Activated CD8-positive, alpha-beta T cell treated with anti-CD3 and anti-CD28 coated beads for 36 hours (primary cell): Measurements from ENCODE around the gene NUDT19. TPM values are rescaled to one million over a fixed set of nuclear protein-coding genes. Genes with fewer than 3 reads are reported as not detected.

Source experiments
- ATAC-seq: fragments of 200-7000 bp; cut with Tn5 transposase; one replicate; pipeline ENCODE4 v1.10.0; 2021; ENCODE audit warnings: mild to moderate bottlenecking, moderate library complexity
- CTCF ChIA-PET: fragments of 350-600 bp; sonication (Branson Sonifier 250); formaldehyde crosslinking; loops from one replicate; lab custom pipeline; 2021; ENCODE audit warnings: antibody characterized with exemption; lab: Charles Lee
- POLR2A ChIA-PET: fragments of 350-600 bp; sonication (Branson Sonifier 250); formaldehyde crosslinking; loops from one replicate; lab custom pipeline; 2021; ENCODE audit warnings: antibody characterized with exemption; lab: Charles Lee
- DNase-seq: peaks from one replicate; pipeline ENCODE4 v3.0.0-alpha.2; 2020
- H3K27ac Mint-ChIP-seq: one replicate; pipeline ENCODE4 v1.8.0; 2021; ENCODE audit warnings: mild to moderate bottlenecking, mixed read lengths
- H3K27me3 Mint-ChIP-seq: one replicate; pipeline ENCODE4 v1.8.0; 2021; ENCODE audit warnings: mixed read lengths
- H3K36me3 Mint-ChIP-seq: one replicate; pipeline ENCODE4 v1.8.0; 2021; ENCODE audit warnings: low read depth, mixed read lengths
- H3K4me1 Mint-ChIP-seq: one replicate; pipeline ENCODE4 v1.8.0; 2021; ENCODE audit warnings: low read depth, mixed read lengths
- H3K4me3 Mint-ChIP-seq: one replicate; pipeline ENCODE4 v1.8.0; 2021; ENCODE audit warnings: mild to moderate bottlenecking, moderate library complexity, mixed read lengths
- H3K9me3 Mint-ChIP-seq: one replicate; pipeline ENCODE4 v1.8.0; 2021; ENCODE audit warnings: mixed read lengths
- CTCF ChIP-seq: fragments of 200-600 bp; IDR thresholded peaks from one replicate; pipeline ENCODE4 v1.8.0; 2022; ENCODE audit warnings: antibody characterized with exemption, mild to moderate bottlenecking
- intact Hi-C: fragments of 100-400 bp; cut with micrococcal nuclease; formaldehyde crosslinking; loops from one replicate; pipeline ENCODE4 v1.10.0; 2022
- total RNA-seq, 2 experiments: library from RNA; stranded (reverse); gene quantifications; one replicate each; pipeline ENCODE4 v1.2.3, GENCODE V29; 2021

Gene NUDT19
- total RNA-seq, 2 experiments from 2014 or later = 16.1 to 17.5 TPM

GRCh38 chr19:32757189-32757588 is 65.6 kb downstream of the NUDT19 start:
- intact Hi-C loops = no loop called here
- DNase-seq (no peak), ATAC-seq (no peak)
- no peaks in the 10 kb centered on the region for H3K9me3 Mint-ChIP-seq
- H3K4me1 Mint-ChIP-seq = peaks cover 6% of the 10 kb centered on the region
- no peaks in the 10 kb centered on the region for H3K36me3 Mint-ChIP-seq
- POLR2A ChIA-PET = interaction anchor here (0.6 kb wide), 1 partner anchor 24 kb away, joined by 3 read pairs; no protein-coding TSS in a partner anchor
- no peak for TF ChIP-seq CTCF
- no peak overlapping the region for H3K27ac Mint-ChIP-seq
- CTCF ChIA-PET = no interaction called here
- H3K4me3 Mint-ChIP-seq = no peak overlapping the region
- peaks cover 24% of the 10 kb centered on the region for H3K27me3 Mint-ChIP-seq

Other genes with a start within 250 kb of the NUDT19 start
- gene PDCD5, start 110.6 kb upstream of the NUDT19 start, total RNA-seq = 100 to 1,000 TPM; 221 to 222 TPM
- gene ANKRD27, start 16.6 kb upstream of the NUDT19 start, total RNA-seq = 10 to 100 TPM; 34.2 to 41.0 TPM
- gene RGS9BP, start 16.0 kb upstream of the NUDT19 start, total RNA-seq = under 1 TPM; 0.18 to 0.32 TPM
- gene TDRD12, start 27.9 kb downstream of the NUDT19 start, total RNA-seq = under 1 TPM in 1 of 2 experiments, not detected in 1; 0.13 TPM
- not detected for gene SLC7A9, start 177.9 kb downstream of the NUDT19 start, total RNA-seq